ENCODE data around the gene PRPF39. TPM values are rescaled to one million over a fixed set of nuclear protein-coding genes. Genes with fewer than 3 reads are reported as not detected.

Gene PRPF39
- polyA plus RNA-seq, 2 of the 4 experiments (the other 2 are of a cell fraction), result 24.4 to 57.5 TPM

DNA sequence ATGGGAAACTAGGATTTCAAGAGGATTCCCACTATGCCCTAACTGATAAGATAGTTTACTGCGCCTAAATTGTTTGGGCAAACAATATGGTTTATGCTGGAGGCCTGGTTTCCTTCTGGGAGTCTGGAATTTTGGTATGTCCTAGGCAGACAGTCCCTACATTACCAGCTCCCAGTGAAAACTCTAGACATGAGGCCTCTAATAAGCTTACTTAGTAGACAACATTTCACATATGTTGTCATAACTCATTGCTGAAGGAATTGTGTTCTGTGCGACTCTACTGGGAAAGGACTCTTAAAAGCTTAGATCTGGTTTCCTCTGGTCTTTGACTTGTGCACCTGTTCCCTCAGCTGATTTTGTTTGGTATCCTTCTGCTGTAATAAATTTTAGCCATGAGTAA lies 18.0 kb upstream of the PRPF39 start:
- ChIA-PET CTCF (interaction anchor here (1.0 to 1.4 kb wide), 2 partner anchors 14 to 152 kb away, joined by 4 read pairs; no protein-coding TSS in a partner anchor), POLR2A (no interaction called here)
- 88% methylated on average over 2 of the region's 2 CpGs for WGBS (ENCODE audit: missing lambda C conversion rate)
- Histone ChIP-seq H3K4me1 (no peaks in the 10 kb centered on the region), H3K4me3 (no peak overlapping the region), H3K4me2 (no peak overlapping the region), H3K27ac (no peak overlapping the region), H3K9me3 (no peaks in the 10 kb centered on the region)
- DNase-seq (ENCODE audit: low read depth in 1 of 2, low spot score in 1 of 2), result no peak
- TF ChIP-seq, protein P1, sequence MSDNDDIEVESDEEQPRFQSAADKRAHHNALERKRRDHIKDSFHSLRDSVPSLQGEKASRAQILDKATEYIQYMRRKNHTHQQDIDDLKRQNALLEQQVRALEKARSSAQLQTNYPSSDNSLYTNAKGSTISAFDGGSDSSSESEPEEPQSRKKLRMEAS (IDR thresholded peaks at IDR 0.05), result no peak
- TF ChIP-seq KDM5A (IDR thresholded peaks at IDR 0.05) (no peak), NPAS2 (CRISPR knock-in tag; IDR thresholded peaks at IDR 0.05; ENCODE audit: borderline replicate concordance) (no peak), HOXB5 (CRISPR knock-in tag; IDR thresholded peaks at IDR 0.05) (no peak), MAFK (IDR thresholded peaks at IDR 0.05; ENCODE audit: partially characterized antibody) (no peak), CHD4 (IDR thresholded peaks at IDR 0.05; ENCODE audit: borderline replicate concordance) (no peak), GATA3 (IDR thresholded peaks at IDR 0.05; ENCODE audit: borderline replicate concordance) (no peak), EHMT2 (IDR thresholded peaks at IDR 0.05; ENCODE audit: low read depth) (no peak), ZNF302 (CRISPR knock-in tag; IDR thresholded peaks at IDR 0.05) (no peak), ZFP36 (IDR thresholded peaks at IDR 0.05; ENCODE audit: borderline replicate concordance, partially characterized antibody) (no peak), FOSL2 (IDR thresholded peaks at IDR 0.05) (no peak), FOSL2 (CRISPR knock-in tag; IDR thresholded peaks at IDR 0.05) (no peak), CHD2 (IDR thresholded peaks at IDR 0.05; ENCODE audit: low read length, partially characterized antibody) (no peak), RARB (CRISPR knock-in tag; IDR thresholded peaks at IDR 0.05) (no peak), RAD21 (conservative IDR thresholded peaks at IDR 0.05 in 1 of 2, IDR thresholded peaks at IDR 0.05 in 1 of 2) (no peak)
- TF ChIP-seq, protein P2, sequence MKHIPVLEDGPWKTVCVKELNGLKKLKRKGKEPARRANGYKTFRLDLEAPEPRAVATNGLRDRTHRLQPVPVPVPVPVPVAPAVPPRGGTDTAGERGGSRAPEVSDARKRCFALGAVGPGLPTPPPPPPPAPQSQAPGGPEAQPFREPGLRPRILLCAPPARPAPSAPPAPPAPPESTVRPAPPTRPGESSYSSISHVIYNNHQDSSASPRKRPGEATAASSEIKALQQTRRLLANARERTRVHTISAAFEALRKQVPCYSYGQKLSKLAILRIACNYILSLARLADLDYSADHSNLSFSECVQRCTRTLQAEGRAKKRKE (CRISPR knock-in tag; IDR thresholded peaks at IDR 0.05; ENCODE audit: low read depth), result no peak
- TF ChIP-seq, protein P3, sequence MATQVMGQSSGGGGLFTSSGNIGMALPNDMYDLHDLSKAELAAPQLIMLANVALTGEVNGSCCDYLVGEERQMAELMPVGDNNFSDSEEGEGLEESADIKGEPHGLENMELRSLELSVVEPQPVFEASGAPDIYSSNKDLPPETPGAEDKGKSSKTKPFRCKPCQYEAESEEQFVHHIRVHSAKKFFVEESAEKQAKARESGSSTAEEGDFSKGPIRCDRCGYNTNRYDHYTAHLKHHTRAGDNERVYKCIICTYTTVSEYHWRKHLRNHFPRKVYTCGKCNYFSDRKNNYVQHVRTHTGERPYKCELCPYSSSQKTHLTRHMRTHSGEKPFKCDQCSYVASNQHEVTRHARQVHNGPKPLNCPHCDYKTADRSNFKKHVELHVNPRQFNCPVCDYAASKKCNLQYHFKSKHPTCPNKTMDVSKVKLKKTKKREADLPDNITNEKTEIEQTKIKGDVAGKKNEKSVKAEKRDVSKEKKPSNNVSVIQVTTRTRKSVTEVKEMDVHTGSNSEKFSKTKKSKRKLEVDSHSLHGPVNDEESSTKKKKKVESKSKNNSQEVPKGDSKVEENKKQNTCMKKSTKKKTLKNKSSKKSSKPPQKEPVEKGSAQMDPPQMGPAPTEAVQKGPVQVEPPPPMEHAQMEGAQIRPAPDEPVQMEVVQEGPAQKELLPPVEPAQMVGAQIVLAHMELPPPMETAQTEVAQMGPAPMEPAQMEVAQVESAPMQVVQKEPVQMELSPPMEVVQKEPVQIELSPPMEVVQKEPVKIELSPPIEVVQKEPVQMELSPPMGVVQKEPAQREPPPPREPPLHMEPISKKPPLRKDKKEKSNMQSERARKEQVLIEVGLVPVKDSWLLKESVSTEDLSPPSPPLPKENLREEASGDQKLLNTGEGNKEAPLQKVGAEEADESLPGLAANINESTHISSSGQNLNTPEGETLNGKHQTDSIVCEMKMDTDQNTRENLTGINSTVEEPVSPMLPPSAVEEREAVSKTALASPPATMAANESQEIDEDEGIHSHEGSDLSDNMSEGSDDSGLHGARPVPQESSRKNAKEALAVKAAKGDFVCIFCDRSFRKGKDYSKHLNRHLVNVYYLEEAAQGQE (IDR thresholded peaks at IDR 0.05), result no peak
- FAIRE-seq, result no peak
- no peak for ATAC-seq

DNA sequence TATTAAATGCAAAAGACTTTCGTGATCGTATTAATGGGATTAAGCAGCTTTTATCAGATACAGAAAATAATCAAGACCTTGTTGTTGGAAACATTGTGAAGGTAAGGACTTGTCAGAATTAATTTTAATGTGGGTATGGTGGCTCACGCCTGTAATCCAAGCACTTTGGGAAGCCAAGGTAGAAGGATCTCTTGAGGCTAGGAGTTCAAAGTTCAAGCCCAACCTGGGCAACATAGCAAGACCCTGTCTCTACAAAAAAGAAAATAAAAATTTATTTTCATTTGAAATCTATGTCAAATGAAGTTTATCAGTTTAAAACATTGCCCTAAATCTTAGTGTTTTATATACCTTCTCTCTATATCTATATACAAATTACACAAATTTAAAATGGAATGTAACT lies 17.2 kb upstream of the PRPF39 start:
- Histone ChIP-seq H3K9me3 (no peaks in the 10 kb centered on the region), H3K27ac (no peak overlapping the region), H3K4me2 (no peak overlapping the region), H3K4me1 (no peaks in the 10 kb centered on the region), H3K4me3 (no peak overlapping the region)
- ChIA-PET CTCF (interaction anchor here (0.7 to 1.0 kb wide), 2 partner anchors 14 to 202 kb away, joined by 3 to 4 read pairs; no protein-coding TSS in a partner anchor), POLR2A (no interaction called here)
- ATAC-seq (no peak), DNase-seq (ENCODE audit: low read depth in 1 of 2, low spot score in 1 of 2) (no peak), FAIRE-seq (no peak)
- TF ChIP-seq, protein P4, sequence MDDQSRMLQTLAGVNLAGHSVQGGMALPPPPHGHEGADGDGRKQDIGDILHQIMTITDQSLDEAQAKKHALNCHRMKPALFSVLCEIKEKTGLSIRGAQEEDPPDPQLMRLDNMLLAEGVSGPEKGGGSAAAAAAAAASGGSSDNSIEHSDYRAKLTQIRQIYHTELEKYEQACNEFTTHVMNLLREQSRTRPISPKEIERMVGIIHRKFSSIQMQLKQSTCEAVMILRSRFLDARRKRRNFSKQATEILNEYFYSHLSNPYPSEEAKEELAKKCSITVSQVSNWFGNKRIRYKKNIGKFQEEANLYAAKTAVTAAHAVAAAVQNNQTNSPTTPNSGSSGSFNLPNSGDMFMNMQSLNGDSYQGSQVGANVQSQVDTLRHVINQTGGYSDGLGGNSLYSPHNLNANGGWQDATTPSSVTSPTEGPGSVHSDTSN (IDR thresholded peaks at IDR 0.05), result no peak
- TF ChIP-seq, protein P5, sequence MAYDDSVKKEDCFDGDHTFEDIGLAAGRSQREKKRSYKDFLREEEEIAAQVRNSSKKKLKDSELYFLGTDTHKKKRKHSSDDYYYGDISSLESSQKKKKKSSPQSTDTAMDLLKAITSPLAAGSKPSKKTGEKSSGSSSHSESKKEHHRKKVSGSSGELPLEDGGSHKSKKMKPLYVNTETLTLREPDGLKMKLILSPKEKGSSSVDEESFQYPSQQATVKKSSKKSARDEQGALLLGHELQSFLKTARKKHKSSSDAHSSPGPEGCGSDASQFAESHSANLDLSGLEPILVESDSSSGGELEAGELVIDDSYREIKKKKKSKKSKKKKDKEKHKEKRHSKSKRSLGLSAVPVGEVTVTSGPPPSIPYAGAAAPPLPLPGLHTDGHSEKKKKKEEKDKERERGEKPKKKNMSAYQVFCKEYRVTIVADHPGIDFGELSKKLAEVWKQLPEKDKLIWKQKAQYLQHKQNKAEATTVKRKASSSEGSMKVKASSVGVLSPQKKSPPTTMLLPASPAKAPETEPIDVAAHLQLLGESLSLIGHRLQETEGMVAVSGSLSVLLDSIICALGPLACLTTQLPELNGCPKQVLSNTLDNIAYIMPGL (CRISPR knock-in tag; IDR thresholded peaks at IDR 0.05; ENCODE audit: borderline replicate concordance), result no peak
- no peak for TF ChIP-seq ZFP36 (IDR thresholded peaks at IDR 0.05; ENCODE audit: borderline replicate concordance, partially characterized antibody)
- TF ChIP-seq, protein P6, sequence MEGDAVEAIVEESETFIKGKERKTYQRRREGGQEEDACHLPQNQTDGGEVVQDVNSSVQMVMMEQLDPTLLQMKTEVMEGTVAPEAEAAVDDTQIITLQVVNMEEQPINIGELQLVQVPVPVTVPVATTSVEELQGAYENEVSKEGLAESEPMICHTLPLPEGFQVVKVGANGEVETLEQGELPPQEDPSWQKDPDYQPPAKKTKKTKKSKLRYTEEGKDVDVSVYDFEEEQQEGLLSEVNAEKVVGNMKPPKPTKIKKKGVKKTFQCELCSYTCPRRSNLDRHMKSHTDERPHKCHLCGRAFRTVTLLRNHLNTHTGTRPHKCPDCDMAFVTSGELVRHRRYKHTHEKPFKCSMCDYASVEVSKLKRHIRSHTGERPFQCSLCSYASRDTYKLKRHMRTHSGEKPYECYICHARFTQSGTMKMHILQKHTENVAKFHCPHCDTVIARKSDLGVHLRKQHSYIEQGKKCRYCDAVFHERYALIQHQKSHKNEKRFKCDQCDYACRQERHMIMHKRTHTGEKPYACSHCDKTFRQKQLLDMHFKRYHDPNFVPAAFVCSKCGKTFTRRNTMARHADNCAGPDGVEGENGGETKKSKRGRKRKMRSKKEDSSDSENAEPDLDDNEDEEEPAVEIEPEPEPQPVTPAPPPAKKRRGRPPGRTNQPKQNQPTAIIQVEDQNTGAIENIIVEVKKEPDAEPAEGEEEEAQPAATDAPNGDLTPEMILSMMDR (IDR thresholded peaks at IDR 0.05), result no peak
- WGBS (ENCODE audit: missing lambda C conversion rate), result 94% methylated on average over 3 of the region's 3 CpGs
